Measurements from ENCODE around the gene PEX1. TPM values are rescaled to one million over a fixed set of nuclear protein-coding genes. Genes with fewer than 3 reads are reported as not detected.

The PEX1 gene
- total and polyA plus RNA-seq, 2 of the 4 experiments (the other 2 are of a cell fraction): 8.1 to 12.7 TPM

DNA sequence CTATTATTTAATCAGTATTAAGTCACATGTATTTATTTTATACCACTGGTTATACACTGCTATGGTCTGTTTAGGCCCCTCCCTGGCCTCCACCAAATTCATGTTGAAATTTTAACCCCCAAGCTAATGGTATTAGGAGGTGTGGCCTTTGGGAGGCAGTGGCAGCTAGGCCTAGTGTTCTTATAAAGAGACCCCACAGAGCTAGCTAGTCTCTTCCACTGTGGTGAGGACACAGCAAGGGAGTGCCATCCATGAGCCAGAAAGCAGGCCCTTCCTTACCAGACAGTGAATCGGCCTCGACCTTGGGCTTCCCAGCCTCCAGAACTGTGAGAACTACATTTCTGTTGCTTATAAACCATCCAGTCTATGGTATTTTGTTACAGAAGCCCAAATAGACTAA lies 28.9 kb upstream of the PEX1 start:
- H3K14ac ChIP-seq (replicated peaks; ENCODE audit: low read depth, low read length): no peak overlapping the region
- H2AFZ ChIP-seq (replicated peaks; ENCODE audit: low read length, poor library complexity): no peak overlapping the region
- TF ChIP-seq RCOR1 (IDR thresholded peaks at IDR 0.05; ENCODE audit: insufficient replicate concordance, low read length) (no peak), MAZ (IDR thresholded peaks at IDR 0.05; ENCODE audit: borderline replicate concordance, low read depth, low read length) (no peak), CHD1 (IDR thresholded peaks at IDR 0.05; ENCODE audit: low read depth, low read length) (no peak), RAD21 (IDR thresholded peaks at IDR 0.05; ENCODE audit: low read length) (no peak)
- TF ChIP-seq, protein P1, sequence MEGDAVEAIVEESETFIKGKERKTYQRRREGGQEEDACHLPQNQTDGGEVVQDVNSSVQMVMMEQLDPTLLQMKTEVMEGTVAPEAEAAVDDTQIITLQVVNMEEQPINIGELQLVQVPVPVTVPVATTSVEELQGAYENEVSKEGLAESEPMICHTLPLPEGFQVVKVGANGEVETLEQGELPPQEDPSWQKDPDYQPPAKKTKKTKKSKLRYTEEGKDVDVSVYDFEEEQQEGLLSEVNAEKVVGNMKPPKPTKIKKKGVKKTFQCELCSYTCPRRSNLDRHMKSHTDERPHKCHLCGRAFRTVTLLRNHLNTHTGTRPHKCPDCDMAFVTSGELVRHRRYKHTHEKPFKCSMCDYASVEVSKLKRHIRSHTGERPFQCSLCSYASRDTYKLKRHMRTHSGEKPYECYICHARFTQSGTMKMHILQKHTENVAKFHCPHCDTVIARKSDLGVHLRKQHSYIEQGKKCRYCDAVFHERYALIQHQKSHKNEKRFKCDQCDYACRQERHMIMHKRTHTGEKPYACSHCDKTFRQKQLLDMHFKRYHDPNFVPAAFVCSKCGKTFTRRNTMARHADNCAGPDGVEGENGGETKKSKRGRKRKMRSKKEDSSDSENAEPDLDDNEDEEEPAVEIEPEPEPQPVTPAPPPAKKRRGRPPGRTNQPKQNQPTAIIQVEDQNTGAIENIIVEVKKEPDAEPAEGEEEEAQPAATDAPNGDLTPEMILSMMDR (conservative IDR thresholded peaks at IDR 0.05; ENCODE audit: low read depth, low read length): no peak
- H2BK5ac ChIP-seq (ENCODE audit: low read depth, low read length, poor library complexity, severe bottlenecking): no peak overlapping the region
- no peak overlapping the region for H4K8ac ChIP-seq (ENCODE audit: low read depth in 2 of 2, low read length in 2 of 2)
- no peak overlapping the region for H3K27ac ChIP-seq (ENCODE audit: insufficient read depth, low read length)
- CTCF ChIA-PET: no interaction called here
- no peaks in the 10 kb centered on the region for H3K79me1 ChIP-seq (ENCODE audit: low read depth in 1 of 2, low read length in 2 of 2)
- no peak overlapping the region for H3K56ac ChIP-seq (ENCODE audit: extremely low read depth, insufficient read depth, low read length)
- no peaks in the 10 kb centered on the region for H3K27me3 ChIP-seq (ENCODE audit: control insufficient read depth, insufficient read depth, low read length)
- DNase-seq: no peak
- no peak for ATAC-seq (ENCODE audit: low read depth)
- H3K23ac ChIP-seq (ENCODE audit: low read depth, low read length): no peak overlapping the region
- H4K20me1 ChIP-seq (ENCODE audit: insufficient read depth, low read length): no peaks in the 10 kb centered on the region; the same call in 1 of the 2 replicates
- H3K9ac ChIP-seq (ENCODE audit: low read depth, low read length): no peak overlapping the region
- no peak overlapping the region for H3K4me3 ChIP-seq (ENCODE audit: insufficient read depth, low read depth, low read length)
- H2AK5ac ChIP-seq (ENCODE audit: low read depth, low read length): no peak overlapping the region
- H3K4me2 ChIP-seq (ENCODE audit: low read depth, low read length): no peak overlapping the region
- no peaks in the 10 kb centered on the region for H3K9me3 ChIP-seq (ENCODE audit: control insufficient read depth, insufficient read depth, low read length)
- intact Hi-C loops (cut with micrococcal nuclease): no loop called here
- in situ Hi-C loops (cut with MboI; ENCODE audit: low sequenced_read_pairs): no loop called here
- H2BK20ac ChIP-seq (ENCODE audit: low read depth, low read length): no peak overlapping the region
- POLR2A ChIA-PET (ENCODE audit: unreplicated experiment): no interaction called here
- no peaks in the 10 kb centered on the region for H3K9me1 ChIP-seq (ENCODE audit: insufficient read depth, low read length)
- H2BK15ac ChIP-seq (ENCODE audit: low read depth, low read length): no peak overlapping the region
- no peak overlapping the region for H4K5ac ChIP-seq (ENCODE audit: low read depth, low read length)
- no peak overlapping the region for H2AK9ac ChIP-seq (replicated peaks; ENCODE audit: low read depth, low read length, poor library complexity)
- no peak overlapping the region for H3K4ac ChIP-seq (ENCODE audit: low read depth, low read length)
- no peak overlapping the region for H4K91ac ChIP-seq (ENCODE audit: insufficient read depth, low read depth, low read length)
- WGBS, 2 experiments (ENCODE audit: extremely low coverage in 2 of 2, insufficient read length in 1 of 2): no CpG with 5 or more reads among the region's 2 CpGs
- BruUV-seq (replicated peaks): no TSS peak
- H2BK120ac ChIP-seq (ENCODE audit: low read depth, low read length): no peak overlapping the region
- dilution Hi-C loops (cut with HindIII; ENCODE audit: low sequenced_read_pairs, unreplicated experiment): no loop called here
- H3K36me3 ChIP-seq (ENCODE audit: control insufficient read depth, insufficient read depth, low read length): peaks cover 5% of the 10 kb centered on the region; the same call in 1 of the 2 replicates
- no peak overlapping the region for H3K18ac ChIP-seq (ENCODE audit: low read depth, low read length)
- no peaks in the 10 kb centered on the region for H3K4me1 ChIP-seq (ENCODE audit: control insufficient read depth, insufficient read depth, low read length)

Data from IMR-90 (cell line).